ENCODE results near the gene MBP.

Gene MBP

DNA sequence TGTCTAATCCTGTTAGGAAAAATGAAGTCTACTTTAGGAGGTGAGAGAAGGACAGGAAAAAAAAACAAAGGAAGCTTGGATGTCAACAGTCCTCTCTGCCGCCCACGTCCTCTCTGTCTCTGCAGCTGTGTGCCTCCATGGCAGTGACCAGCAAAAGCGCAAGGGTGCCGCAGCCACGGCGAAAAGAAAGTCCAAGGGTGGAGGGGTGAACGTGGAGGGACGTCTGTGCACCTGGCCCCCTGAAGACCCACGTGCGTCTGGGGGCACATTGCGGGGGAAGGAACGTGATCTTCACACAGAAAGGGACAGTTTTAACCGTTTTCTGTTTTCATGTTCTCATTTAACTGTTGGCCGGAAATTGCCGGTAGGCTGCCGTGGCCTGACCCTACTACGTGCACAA lies 152.7 kb downstream of the MBP start:
- TF ChIP-seq, protein P1, sequence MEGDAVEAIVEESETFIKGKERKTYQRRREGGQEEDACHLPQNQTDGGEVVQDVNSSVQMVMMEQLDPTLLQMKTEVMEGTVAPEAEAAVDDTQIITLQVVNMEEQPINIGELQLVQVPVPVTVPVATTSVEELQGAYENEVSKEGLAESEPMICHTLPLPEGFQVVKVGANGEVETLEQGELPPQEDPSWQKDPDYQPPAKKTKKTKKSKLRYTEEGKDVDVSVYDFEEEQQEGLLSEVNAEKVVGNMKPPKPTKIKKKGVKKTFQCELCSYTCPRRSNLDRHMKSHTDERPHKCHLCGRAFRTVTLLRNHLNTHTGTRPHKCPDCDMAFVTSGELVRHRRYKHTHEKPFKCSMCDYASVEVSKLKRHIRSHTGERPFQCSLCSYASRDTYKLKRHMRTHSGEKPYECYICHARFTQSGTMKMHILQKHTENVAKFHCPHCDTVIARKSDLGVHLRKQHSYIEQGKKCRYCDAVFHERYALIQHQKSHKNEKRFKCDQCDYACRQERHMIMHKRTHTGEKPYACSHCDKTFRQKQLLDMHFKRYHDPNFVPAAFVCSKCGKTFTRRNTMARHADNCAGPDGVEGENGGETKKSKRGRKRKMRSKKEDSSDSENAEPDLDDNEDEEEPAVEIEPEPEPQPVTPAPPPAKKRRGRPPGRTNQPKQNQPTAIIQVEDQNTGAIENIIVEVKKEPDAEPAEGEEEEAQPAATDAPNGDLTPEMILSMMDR (IDR thresholded peaks at IDR 0.05; ENCODE audit: insufficient read depth, low read length), result no peak
- TF ChIP-seq, protein P2, sequence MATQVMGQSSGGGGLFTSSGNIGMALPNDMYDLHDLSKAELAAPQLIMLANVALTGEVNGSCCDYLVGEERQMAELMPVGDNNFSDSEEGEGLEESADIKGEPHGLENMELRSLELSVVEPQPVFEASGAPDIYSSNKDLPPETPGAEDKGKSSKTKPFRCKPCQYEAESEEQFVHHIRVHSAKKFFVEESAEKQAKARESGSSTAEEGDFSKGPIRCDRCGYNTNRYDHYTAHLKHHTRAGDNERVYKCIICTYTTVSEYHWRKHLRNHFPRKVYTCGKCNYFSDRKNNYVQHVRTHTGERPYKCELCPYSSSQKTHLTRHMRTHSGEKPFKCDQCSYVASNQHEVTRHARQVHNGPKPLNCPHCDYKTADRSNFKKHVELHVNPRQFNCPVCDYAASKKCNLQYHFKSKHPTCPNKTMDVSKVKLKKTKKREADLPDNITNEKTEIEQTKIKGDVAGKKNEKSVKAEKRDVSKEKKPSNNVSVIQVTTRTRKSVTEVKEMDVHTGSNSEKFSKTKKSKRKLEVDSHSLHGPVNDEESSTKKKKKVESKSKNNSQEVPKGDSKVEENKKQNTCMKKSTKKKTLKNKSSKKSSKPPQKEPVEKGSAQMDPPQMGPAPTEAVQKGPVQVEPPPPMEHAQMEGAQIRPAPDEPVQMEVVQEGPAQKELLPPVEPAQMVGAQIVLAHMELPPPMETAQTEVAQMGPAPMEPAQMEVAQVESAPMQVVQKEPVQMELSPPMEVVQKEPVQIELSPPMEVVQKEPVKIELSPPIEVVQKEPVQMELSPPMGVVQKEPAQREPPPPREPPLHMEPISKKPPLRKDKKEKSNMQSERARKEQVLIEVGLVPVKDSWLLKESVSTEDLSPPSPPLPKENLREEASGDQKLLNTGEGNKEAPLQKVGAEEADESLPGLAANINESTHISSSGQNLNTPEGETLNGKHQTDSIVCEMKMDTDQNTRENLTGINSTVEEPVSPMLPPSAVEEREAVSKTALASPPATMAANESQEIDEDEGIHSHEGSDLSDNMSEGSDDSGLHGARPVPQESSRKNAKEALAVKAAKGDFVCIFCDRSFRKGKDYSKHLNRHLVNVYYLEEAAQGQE (IDR thresholded peaks at IDR 0.05; ENCODE audit: insufficient replicate concordance, low read depth), result no peak
- TF ChIP-seq GABPA (IDR thresholded peaks at IDR 0.05; ENCODE audit: low read depth) (no peak), POLR2AphosphoS5 (IDR thresholded peaks at IDR 0.05; ENCODE audit: low read depth) (no peak), SPI1 (IDR thresholded peaks at IDR 0.05; ENCODE audit: borderline replicate concordance, low read depth) (no peak)
- H3K4me3 ChIP-seq (replicated peaks; ENCODE audit: insufficient read depth, low read length), result no peak overlapping the region
- no peak for DNase-seq (ENCODE audit: low read depth in 1 of 2, low spot score in 1 of 2)
- H3K27ac ChIP-seq (replicated peaks), result no peak overlapping the region
- H3K27me3 ChIP-seq (ENCODE audit: insufficient read depth, poor library complexity, severe bottlenecking), result no peaks in the 10 kb centered on the region

DNA sequence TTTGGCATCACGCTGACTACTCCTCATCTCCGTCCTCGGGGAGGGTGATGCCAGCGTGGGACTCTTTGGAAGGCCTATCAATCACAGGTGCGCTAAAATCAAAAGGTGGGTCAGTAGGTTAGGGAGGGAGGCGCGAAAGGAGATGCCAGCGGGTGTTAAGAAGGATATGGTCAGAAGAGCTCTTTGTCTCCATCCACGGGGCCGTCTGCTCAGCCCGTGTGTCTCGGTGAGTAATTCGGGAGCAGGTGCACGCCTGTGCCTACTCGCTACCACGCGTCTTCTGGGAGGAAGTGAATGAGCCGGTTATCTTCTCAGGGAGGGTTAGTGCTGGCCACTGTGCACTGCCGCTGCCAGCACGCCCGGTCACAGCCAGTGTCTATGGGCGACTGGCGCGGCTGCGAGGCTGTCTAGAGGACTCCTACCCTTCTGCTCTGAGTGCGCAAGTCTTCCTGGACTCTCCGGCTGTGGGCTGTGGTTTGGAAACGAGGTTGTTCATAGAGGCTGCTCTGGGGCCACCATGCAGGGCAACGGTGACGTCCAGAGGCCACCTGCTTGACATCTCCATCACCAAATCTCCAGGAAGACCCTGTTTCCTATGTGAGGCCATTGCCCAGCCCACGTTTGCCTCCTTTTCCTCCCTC lies 153.4 kb downstream of the MBP start:
- TF ChIP-seq SPI1 (IDR thresholded peaks at IDR 0.05; ENCODE audit: borderline replicate concordance, low read depth), result 0 out of 2 replicates have a peak, but pooled peaks have one; percentile 25
- TF ChIP-seq, protein P1 (IDR thresholded peaks at IDR 0.05; ENCODE audit: insufficient read depth, low read length), result no peak
- no peak for TF ChIP-seq GABPA (IDR thresholded peaks at IDR 0.05; ENCODE audit: low read depth)
- no peak for TF ChIP-seq POLR2AphosphoS5 (IDR thresholded peaks at IDR 0.05; ENCODE audit: low read depth)
- TF ChIP-seq, protein P2 (IDR thresholded peaks at IDR 0.05; ENCODE audit: insufficient replicate concordance, low read depth), result no peak
- DNase-seq (ENCODE audit: low read depth in 1 of 2, low spot score in 1 of 2), result no peak
- H3K27ac ChIP-seq (replicated peaks), result no peak overlapping the region

DNA sequence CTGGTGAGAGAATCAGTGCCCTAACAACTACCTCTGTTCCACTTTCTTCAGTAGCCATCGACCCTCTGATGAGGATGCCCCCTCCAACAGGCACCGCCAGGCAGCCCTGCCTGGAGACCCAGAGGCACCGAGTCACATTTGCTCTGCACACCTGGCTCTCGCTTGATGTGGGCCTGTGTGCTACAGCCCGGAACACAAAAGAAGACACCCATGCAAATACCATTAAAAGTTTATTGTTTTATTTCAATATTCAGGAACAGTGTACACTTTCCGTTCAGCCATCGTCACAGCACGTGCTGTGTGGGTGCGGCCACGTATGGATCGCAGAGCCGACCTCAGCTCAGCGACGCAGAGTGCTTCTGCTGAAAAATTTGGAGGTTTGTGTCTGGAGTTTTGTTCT lies 154.0 kb downstream of the MBP start:
- H3K27ac ChIP-seq (replicated peaks), result no peak overlapping the region
- H3K4me3 ChIP-seq (replicated peaks; ENCODE audit: insufficient read depth, low read length), result no peak overlapping the region
- TF ChIP-seq GABPA (IDR thresholded peaks at IDR 0.05; ENCODE audit: low read depth) (no peak), POLR2AphosphoS5 (IDR thresholded peaks at IDR 0.05; ENCODE audit: low read depth) (no peak)
- TF ChIP-seq, protein P1 (IDR thresholded peaks at IDR 0.05; ENCODE audit: insufficient read depth, low read length), result no peak
- TF ChIP-seq, protein P2 (IDR thresholded peaks at IDR 0.05; ENCODE audit: insufficient replicate concordance, low read depth), result no peak
- H3K27me3 ChIP-seq (ENCODE audit: insufficient read depth, poor library complexity, severe bottlenecking), result no peaks in the 10 kb centered on the region
- DNase-seq (ENCODE audit: low read depth in 1 of 2, low spot score in 1 of 2), result no peak

More for the DNA sequence above, 153.4 kb downstream of the MBP start:
- Histone ChIP-seq H3K4me3 (replicated peaks; ENCODE audit: insufficient read depth, low read length) (no peak overlapping the region), H3K27me3 (ENCODE audit: insufficient read depth, poor library complexity, severe bottlenecking) (no peaks in the 10 kb centered on the region)

Data from HL-60 (cell line).